ENCODE results near the gene NT5C1B.

GRCh38 chr2:18588802-18589201 lies 567 bp downstream of the NT5C1B start:
- TF ChIP-seq CTCF (IDR thresholded peaks at IDR 0.05; ENCODE audit: low read depth, low read length) (no peak), EZH2phosphoT487 (IDR thresholded peaks at IDR 0.05; ENCODE audit: low read depth) (no peak)
